Measurements from ENCODE around the gene TEX44.

The TEX44 gene

GRCh38 chr2:231597014-231597611, 4.4 kb downstream of the TEX44 start:
- H3K9me3 ChIP-seq (ENCODE audit: control insufficient read depth in 1 of 2, low read length in 2 of 2) = no peaks in the 10 kb centered on the region
- H3K27me3 ChIP-seq (ENCODE audit: low read depth, low read length) = no peaks in the 10 kb centered on the region
- H3K4me1 ChIP-seq (ENCODE audit: control insufficient read depth in 1 of 2, insufficient read depth in 2 of 2, low read length in 2 of 2) = peaks cover 0 to 7% of the 10 kb centered on the region in 2 donors
- no peaks in the 10 kb centered on the region for H3K36me3 ChIP-seq (ENCODE audit: control insufficient read depth in 1 of 2, insufficient read depth in 2 of 2, low read length in 2 of 2)
- no peak overlapping the region for H3K27ac ChIP-seq (ENCODE audit: low read length)
- no peak overlapping the region for H3K4me3 ChIP-seq (ENCODE audit: low read depth in 1 of 2, low read length in 2 of 2)

GRCh38 chr2:231597627-231598026, 5.0 kb downstream of the TEX44 start:
- H3K9me3 ChIP-seq (ENCODE audit: control insufficient read depth in 1 of 2, low read length in 2 of 2) = no peaks in the 10 kb centered on the region
- no peak overlapping the region for H3K27ac ChIP-seq (ENCODE audit: low read length)
- H3K4me1 ChIP-seq (ENCODE audit: control insufficient read depth in 1 of 2, insufficient read depth in 2 of 2, low read length in 2 of 2) = peaks cover 0 to 7% of the 10 kb centered on the region in 2 donors
- H3K4me3 ChIP-seq (ENCODE audit: low read depth in 1 of 2, low read length in 2 of 2) = no peak overlapping the region
- no peaks in the 10 kb centered on the region for H3K27me3 ChIP-seq (ENCODE audit: low read depth, low read length)
- H3K36me3 ChIP-seq (ENCODE audit: control insufficient read depth in 1 of 2, insufficient read depth in 2 of 2, low read length in 2 of 2) = no peaks in the 10 kb centered on the region

GRCh38 chr2:231600619-231601355, 8.1 kb downstream of the TEX44 start:
- Histone ChIP-seq H3K9me3 (ENCODE audit: control insufficient read depth in 1 of 2, low read length in 2 of 2) (no peaks in the 10 kb centered on the region), H3K4me3 (ENCODE audit: low read depth in 1 of 2, low read length in 2 of 2) (no peak overlapping the region), H3K4me1 (ENCODE audit: control insufficient read depth in 1 of 2, insufficient read depth in 2 of 2, low read length in 2 of 2) (peaks cover 13 to 32% of the 10 kb centered on the region in 2 donors), H3K27ac (ENCODE audit: low read length) (no peak overlapping the region), H3K36me3 (ENCODE audit: control insufficient read depth in 1 of 2, insufficient read depth in 2 of 2, low read length in 2 of 2) (no peaks in the 10 kb centered on the region), H3K27me3 (ENCODE audit: low read depth, low read length) (no peaks in the 10 kb centered on the region)

- no peaks in the 10 kb centered on the region for H3K36me3 ChIP-seq (ENCODE audit: control insufficient read depth in 1 of 2, insufficient read depth in 2 of 2, low read length in 2 of 2)
- peaks cover 13 to 36% of the 10 kb centered on the region in 2 donors for H3K4me1 ChIP-seq (ENCODE audit: control insufficient read depth in 1 of 2, insufficient read depth in 2 of 2, low read length in 2 of 2)
Measured at GRCh38 chr2:231601356-231602229, 8.9 kb downstream of the TEX44 start.

GRCh38 chr2:231602859-231603467, 10.3 kb downstream of the TEX44 start:
- Histone ChIP-seq H3K27ac (ENCODE audit: low read length) (peak overlapping the region; percentile 96), H3K36me3 (ENCODE audit: control insufficient read depth in 1 of 2, insufficient read depth in 2 of 2, low read length in 2 of 2) (no peaks in the 10 kb centered on the region), H3K9me3 (ENCODE audit: control insufficient read depth in 1 of 2, low read length in 2 of 2) (no peaks in the 10 kb centered on the region), H3K4me3 (ENCODE audit: low read depth in 1 of 2, low read length in 2 of 2) (peak overlapping the region in 1 of 2 donors; percentile 60), H3K27me3 (ENCODE audit: low read depth, low read length) (no peaks in the 10 kb centered on the region), H3K4me1 (ENCODE audit: control insufficient read depth in 1 of 2, insufficient read depth in 2 of 2, low read length in 2 of 2) (peaks cover 13 to 44% of the 10 kb centered on the region in 2 donors)

More at GRCh38 chr2:231601356-231602229, 8.9 kb downstream of the TEX44 start:
- H3K27me3 ChIP-seq (ENCODE audit: low read depth, low read length) = no peaks in the 10 kb centered on the region
- H3K4me3 ChIP-seq (ENCODE audit: low read depth in 1 of 2, low read length in 2 of 2) = no peak overlapping the region
- no peak overlapping the region for H3K27ac ChIP-seq (ENCODE audit: low read length)
- no peaks in the 10 kb centered on the region for H3K9me3 ChIP-seq (ENCODE audit: control insufficient read depth in 1 of 2, low read length in 2 of 2)

GRCh38 chr2:231604101-231604684, 11.5 kb downstream of the TEX44 start:
- Histone ChIP-seq H3K27me3 (ENCODE audit: low read depth, low read length) (no peaks in the 10 kb centered on the region), H3K4me3 (ENCODE audit: low read depth in 1 of 2, low read length in 2 of 2) (peak overlapping the region; percentile 57 to 60), H3K9me3 (ENCODE audit: control insufficient read depth in 1 of 2, low read length in 2 of 2) (no peaks in the 10 kb centered on the region), H3K4me1 (ENCODE audit: control insufficient read depth in 1 of 2, insufficient read depth in 2 of 2, low read length in 2 of 2) (peaks cover 13 to 44% of the 10 kb centered on the region in 2 donors), H3K27ac (ENCODE audit: low read length) (peak overlapping the region; percentile 96), H3K36me3 (ENCODE audit: control insufficient read depth in 1 of 2, insufficient read depth in 2 of 2, low read length in 2 of 2) (no peaks in the 10 kb centered on the region)

GRCh38 chr2:231604685-231605606, 12.3 kb downstream of the TEX44 start:
- H3K27ac ChIP-seq (ENCODE audit: low read length) = peak overlapping the region; percentile 89
- H3K4me1 ChIP-seq (ENCODE audit: control insufficient read depth in 1 of 2, insufficient read depth in 2 of 2, low read length in 2 of 2) = peaks cover 13 to 44% of the 10 kb centered on the region in 2 donors
- no peaks in the 10 kb centered on the region for H3K36me3 ChIP-seq (ENCODE audit: control insufficient read depth in 1 of 2, insufficient read depth in 2 of 2, low read length in 2 of 2)
- H3K9me3 ChIP-seq (ENCODE audit: control insufficient read depth in 1 of 2, low read length in 2 of 2) = no peaks in the 10 kb centered on the region
- H3K4me3 ChIP-seq (ENCODE audit: low read depth in 1 of 2, low read length in 2 of 2) = peak overlapping the region; percentile 33 to 60
- no peaks in the 10 kb centered on the region for H3K27me3 ChIP-seq (ENCODE audit: low read depth, low read length)

- H3K36me3 ChIP-seq (ENCODE audit: control insufficient read depth in 1 of 2, insufficient read depth in 2 of 2, low read length in 2 of 2) = no peaks in the 10 kb centered on the region
- no peaks in the 10 kb centered on the region for H3K27me3 ChIP-seq (ENCODE audit: low read depth, low read length)
- no peaks in the 10 kb centered on the region for H3K9me3 ChIP-seq (ENCODE audit: control insufficient read depth in 1 of 2, low read length in 2 of 2)
- H3K4me3 ChIP-seq (ENCODE audit: low read depth in 1 of 2, low read length in 2 of 2) = peak overlapping the region in 1 of 2 donors; percentile 60
- peak overlapping the region; percentile 89 for H3K27ac ChIP-seq (ENCODE audit: low read length)
- peaks cover 13 to 43% of the 10 kb centered on the region in 2 donors for H3K4me1 ChIP-seq (ENCODE audit: control insufficient read depth in 1 of 2, insufficient read depth in 2 of 2, low read length in 2 of 2)
Measured at GRCh38 chr2:231605607-231606091, 13.0 kb downstream of the TEX44 start.

- peaks cover 16 to 47% of the 10 kb centered on the region in 2 donors for H3K4me1 ChIP-seq (ENCODE audit: control insufficient read depth in 1 of 2, insufficient read depth in 2 of 2, low read length in 2 of 2)
- H3K36me3 ChIP-seq (ENCODE audit: control insufficient read depth in 1 of 2, insufficient read depth in 2 of 2, low read length in 2 of 2) = peaks cover 0 to 1% of the 10 kb centered on the region in 2 donors
- no peaks in the 10 kb centered on the region for H3K27me3 ChIP-seq (ENCODE audit: low read depth, low read length)
- no peaks in the 10 kb centered on the region for H3K9me3 ChIP-seq (ENCODE audit: control insufficient read depth in 1 of 2, low read length in 2 of 2)
- H3K4me3 ChIP-seq (ENCODE audit: low read depth in 1 of 2, low read length in 2 of 2) = no peak overlapping the region
- no peak overlapping the region for H3K27ac ChIP-seq (ENCODE audit: low read length)
Measured at GRCh38 chr2:231606941-231607340, 14.3 kb downstream of the TEX44 start.

Data from muscle layer of duodenum (tissue), 2 donors.